Suprapubic skin (tissue), 3 donors: Measurements from ENCODE around the gene MMADHC.

Source experiments
- CTCF ChIP-seq, 2 donors: fragments of 200-600 bp in 1 of 2; fragments of 450-650 bp in 1 of 2; sonication (generic) in 1 of 2; IDR thresholded peaks; one replicate each; pipeline ENCODE4 v1.5.1; 2016 to 2019; ENCODE audit warnings: antibody characterized with exemption in 2 of 2, mild to moderate bottlenecking in 1 of 2, moderate library complexity in 1 of 2
- POLR2A ChIP-seq, 2 donors: fragments of 450-650 bp; IDR thresholded peaks; one replicate each; pipeline ENCODE4 v1.6.1; 2017; ENCODE audit warnings: antibody characterized with exemption in 2 of 2, mild to moderate bottlenecking in 2 of 2, moderate library complexity in 2 of 2

- TF ChIP-seq CTCF (IDR thresholded peaks at IDR 0.05) (no peak), POLR2A (IDR thresholded peaks at IDR 0.05) (no peak)
Measured at GRCh38 chr2:149556452-149556851, 31.1 kb downstream of the MMADHC start.
